Smooth muscle cell (in vitro differentiated cells): Measurements from ENCODE around the gene ALS2. TPM values are rescaled to one million over a fixed set of nuclear protein-coding genes. Genes with fewer than 3 reads are reported as not detected.

Experiments
- DNase-seq: peaks from one replicate; lab custom pipeline; 2025; ENCODE audit not compliant: unreplicated experiment; lab: John Stamatoyannopoulos, UW
- H2AFZ ChIP-seq: fragments of 200-600 bp; sonication (generic); 2 replicates; pipeline ENCODE4 v1.6.0; 2016; ENCODE audit warnings: antibody characterized with exemption, low read depth, mild to moderate bottlenecking
- H3F3A ChIP-seq: fragments of 200-600 bp; sonication (generic); 2 replicates; pipeline ENCODE4 v1.6.0; 2017; ENCODE audit warnings: antibody characterized with exemption, low read depth
- H3K27ac ChIP-seq: fragments of 200-600 bp; sonication (generic); 2 replicates; pipeline ENCODE4 v1.5.1; 2016; ENCODE audit warnings: low read depth, mild to moderate bottlenecking
- H3K27me3 ChIP-seq: fragments of 200-600 bp; sonication (generic); 2 replicates; pipeline ENCODE4 v1.6.1; 2016; ENCODE audit warnings: low read depth, mild to moderate bottlenecking
- H3K36me3 ChIP-seq: fragments of 200-600 bp; sonication (generic); 2 replicates; pipeline ENCODE4 v1.5.1; 2016; ENCODE audit warnings: low read depth
- H3K4me1 ChIP-seq: fragments of 200-600 bp; sonication (generic); 2 replicates; pipeline ENCODE4 v1.5.1; 2016; ENCODE audit warnings: low read depth
- H3K4me2 ChIP-seq: fragments of 200-600 bp; sonication (generic); 2 replicates; pipeline ENCODE4 v1.6.0; 2016; ENCODE audit warnings: mild to moderate bottlenecking
- H3K4me3 ChIP-seq: fragments of 200-600 bp; sonication (generic); 2 replicates; pipeline ENCODE4 v1.5.1; 2016; ENCODE audit warnings: mild to moderate bottlenecking
- H3K79me2 ChIP-seq: fragments of 200-600 bp; sonication (generic); 2 replicates; pipeline ENCODE4 v1.6.0; 2016; ENCODE audit warnings: low read depth, mild to moderate bottlenecking
- H3K9ac ChIP-seq: fragments of 200-600 bp; sonication (generic); 2 replicates; pipeline ENCODE4 v1.6.0; 2016; ENCODE audit warnings: low read depth
- H3K9me3 ChIP-seq: fragments of 200-600 bp; sonication (generic); replicated peaks from 2 replicates; pipeline ENCODE4 v1.5.1; 2016; ENCODE audit warnings: low read depth
- H4K20me1 ChIP-seq: fragments of 200-600 bp; sonication (generic); 2 replicates; pipeline ENCODE4 v1.6.0; 2016; ENCODE audit warnings: low read depth
- CTCF ChIP-seq: fragments of 200-600 bp; sonication (generic); IDR thresholded peaks from 2 replicates; pipeline ENCODE4 v1.5.1; 2017; ENCODE audit warnings: borderline replicate concordance, mild to moderate bottlenecking, antibody characterized with exemption; ENCODE audit not compliant: insufficient read depth, poor library complexity, severe bottlenecking
- WGBS: methylation state at CpG from one replicate; pipeline ENCODE4 v1.1.7; 2016; ENCODE audit warnings: low lambda C conversion rate; 5-methylcytosine and 5-hydroxymethylcytosine counted together
- polyA plus RNA-seq: library from polyadenylated mRNA; unstranded; fragments of >200 nt; fragmentation: Nextera tagmentation; extraction: Ambion mirVana; gene quantifications from 2 replicates; pipeline ENCODE4 v1.2.1, GENCODE V29; 2016
- total RNA-seq: library from RNA; depleted of rRNA; stranded (reverse); fragments of >200 nt; gene quantifications from 2 replicates; pipeline ENCODE4 v1.2.3, GENCODE V29; 2014

ALS2 gene
- total and polyA plus RNA-seq, 2 experiments from 2014 or later = 11.0 to 24.4 TPM

DNA sequence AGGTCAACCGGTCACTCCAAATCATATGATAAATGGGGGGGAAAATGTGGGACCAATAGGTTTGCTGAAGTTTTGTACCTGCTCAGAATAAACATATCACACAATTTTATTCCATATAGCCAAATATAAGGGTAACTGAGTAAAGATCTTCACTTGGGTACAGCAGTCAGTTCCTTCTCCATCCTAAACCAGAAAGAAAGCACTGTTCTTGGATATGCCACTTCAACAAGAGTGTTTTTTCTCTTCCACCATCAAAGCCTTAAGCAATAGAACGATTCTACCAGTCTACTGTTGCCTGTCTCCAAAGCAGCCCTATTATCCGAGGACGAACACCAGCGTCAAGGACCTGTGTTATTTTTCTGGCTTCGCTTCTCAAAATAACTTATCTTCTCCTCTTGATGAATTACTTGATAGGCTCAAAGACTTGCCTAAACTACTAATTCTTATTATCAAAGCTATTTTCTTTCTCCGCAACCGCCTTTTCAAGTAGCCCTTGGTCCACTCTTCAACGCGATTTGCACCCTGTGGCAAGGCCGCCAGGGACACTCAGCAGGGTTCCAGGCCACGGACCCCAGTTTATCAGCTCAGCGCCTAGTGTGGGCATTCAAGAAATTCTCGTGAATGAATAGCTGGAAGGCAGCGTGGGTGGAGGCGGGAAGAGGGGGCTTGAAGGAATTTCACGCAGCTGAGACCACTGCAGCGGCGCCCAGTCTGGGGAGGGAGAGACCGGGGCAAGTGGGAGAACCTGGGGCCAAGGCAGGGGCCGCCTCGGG, 646 bp downstream of the ALS2 start:
- H3K36me3 ChIP-seq = no peaks in the 10 kb centered on the region
- H3K27me3 ChIP-seq = peaks cover 8% of the 10 kb centered on the region
- DNase-seq = no peak
- H3K4me1 ChIP-seq = peaks cover 34% of the 10 kb centered on the region
- peak overlapping the region; percentile 77 for H3K4me3 ChIP-seq
- peak overlapping the region; percentile 84 for H3K27ac ChIP-seq
- H3F3A ChIP-seq = peaks cover 4% of the 10 kb centered on the region
- no peak for TF ChIP-seq CTCF
- peaks cover 54% of the 10 kb centered on the region for H3K79me2 ChIP-seq
- peak overlapping the region; percentile 87 for H3K9ac ChIP-seq
- peak overlapping the region; percentile 96 for H3K4me2 ChIP-seq
- H3K9me3 ChIP-seq = no peaks in the 10 kb centered on the region
- WGBS = 4% methylated on average over 21 of the region's 22 CpGs
- peaks cover 47% of the 10 kb centered on the region for H4K20me1 ChIP-seq
- peak overlapping the region; percentile 94 for H2AFZ ChIP-seq

DNA sequence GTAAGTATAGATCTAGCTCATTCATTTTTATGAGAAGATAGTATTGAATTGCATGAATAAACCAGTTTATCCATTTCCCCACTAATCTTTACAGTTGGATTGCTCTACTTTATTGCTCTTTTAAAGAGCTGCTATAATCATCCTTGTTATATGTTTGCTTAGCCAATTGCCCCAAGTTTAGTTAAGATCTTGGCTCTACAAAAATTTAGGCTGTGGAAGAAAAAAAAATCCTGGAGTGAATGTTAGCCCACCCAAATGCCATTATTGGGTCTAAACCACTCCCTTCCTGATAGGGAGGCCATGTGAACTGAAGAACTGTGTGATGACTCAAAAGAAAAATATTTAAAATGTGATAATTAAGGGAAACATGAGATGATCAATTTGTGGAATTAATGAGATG, 2.9 kb downstream of the ALS2 start:
- Histone ChIP-seq H3K9me3 (no peaks in the 10 kb centered on the region), H3K4me3 (peak overlapping the region; percentile 77), H3K27me3 (no peaks in the 10 kb centered on the region), H3F3A (peaks cover 4% of the 10 kb centered on the region), H3K9ac (no peak overlapping the region), H4K20me1 (peaks cover 69% of the 10 kb centered on the region), H3K79me2 (peaks cover 76% of the 10 kb centered on the region), H3K4me1 (peaks cover 34% of the 10 kb centered on the region), H3K4me2 (peak overlapping the region; percentile 96), H3K27ac (peak overlapping the region; percentile 28), H2AFZ (no peak overlapping the region), H3K36me3 (no peaks in the 10 kb centered on the region)
- DNase-seq = no peak
- TF ChIP-seq CTCF = no peak

DNA sequence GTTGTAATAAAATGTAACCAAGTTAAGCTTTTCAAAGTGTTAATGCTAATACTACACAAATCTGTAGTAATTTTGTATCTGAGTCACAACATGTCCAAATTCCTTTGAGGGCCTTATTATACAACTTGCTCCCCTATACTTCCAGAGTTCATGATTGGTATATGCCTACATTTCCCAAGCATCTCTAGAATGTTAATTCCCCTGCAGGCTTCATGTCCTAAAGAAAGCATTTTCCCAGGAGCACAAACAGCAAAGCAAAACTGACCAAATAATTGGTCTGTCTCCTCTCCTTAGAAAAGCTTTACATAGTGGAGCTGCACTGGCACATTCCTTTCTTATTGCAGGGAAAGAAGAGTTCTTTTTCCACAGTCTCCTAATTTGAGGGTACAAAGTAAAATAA, 3.7 kb downstream of the ALS2 start:
- no peak overlapping the region for H2AFZ ChIP-seq
- peaks cover 77% of the 10 kb centered on the region for H4K20me1 ChIP-seq
- H3K36me3 ChIP-seq = no peaks in the 10 kb centered on the region
- peak overlapping the region; percentile 77 for H3K4me3 ChIP-seq
- H3K4me2 ChIP-seq = peak overlapping the region; percentile 96
- no peak for TF ChIP-seq CTCF
- H3K79me2 ChIP-seq = peaks cover 84% of the 10 kb centered on the region
- H3K27me3 ChIP-seq = no peaks in the 10 kb centered on the region
- H3K9ac ChIP-seq = no peak overlapping the region
- no peak for DNase-seq
- no peaks in the 10 kb centered on the region for H3K9me3 ChIP-seq
- H3K27ac ChIP-seq = peak overlapping the region; percentile 28
- peaks cover 4% of the 10 kb centered on the region for H3F3A ChIP-seq
- H3K4me1 ChIP-seq = peaks cover 34% of the 10 kb centered on the region

- Histone ChIP-seq H3K9ac (no peak overlapping the region), H3K4me1 (peaks cover 34% of the 10 kb centered on the region), H3F3A (peaks cover 4% of the 10 kb centered on the region), H3K27me3 (no peaks in the 10 kb centered on the region), H3K9me3 (no peaks in the 10 kb centered on the region), H4K20me1 (peaks cover 93% of the 10 kb centered on the region), H3K36me3 (no peaks in the 10 kb centered on the region), H3K4me3 (no peak overlapping the region), H3K79me2 (peaks cover 98% of the 10 kb centered on the region), H2AFZ (no peak overlapping the region), H3K4me2 (no peak overlapping the region), H3K27ac (no peak overlapping the region)
- no peak for TF ChIP-seq CTCF
- DNase-seq = no peak
- WGBS = 96% methylated on average over 1 of the region's 1 CpG
Measured at GRCh38 chr2:201775326-201775725, 5.4 kb downstream of the ALS2 start.
